ENCODE measurements around the gene FAAH.

The FAAH gene

GRCh38 chr1:46401964-46402626 is 8.0 kb downstream of the FAAH start:
- no peak overlapping the region for H3K27ac ChIP-seq (ENCODE audit: low read length)
- H3K27me3 ChIP-seq (ENCODE audit: control insufficient read depth, insufficient read depth, low read length) = no peaks in the 10 kb centered on the region
- no peaks in the 10 kb centered on the region for H3K36me3 ChIP-seq (ENCODE audit: control insufficient read depth, low read depth, low read length)
- H3K9ac ChIP-seq (ENCODE audit: low read length) = no peak overlapping the region
- no peak overlapping the region for H3K4me3 ChIP-seq (ENCODE audit: low read length)
- no peaks in the 10 kb centered on the region for H3K9me3 ChIP-seq (ENCODE audit: control insufficient read depth, low read depth, low read length)
- H3K4me1 ChIP-seq (ENCODE audit: control insufficient read depth, low read depth, low read length) = peaks cover 4% of the 10 kb centered on the region

GRCh38 chr1:46403916-46404315 is 9.8 kb downstream of the FAAH start:
- no peaks in the 10 kb centered on the region for H3K36me3 ChIP-seq (ENCODE audit: control insufficient read depth, low read depth, low read length)
- no peak overlapping the region for H3K9ac ChIP-seq (ENCODE audit: low read length)
- H3K27ac ChIP-seq (ENCODE audit: low read length) = no peak overlapping the region
- H3K4me1 ChIP-seq (ENCODE audit: control insufficient read depth, low read depth, low read length) = peaks cover 11% of the 10 kb centered on the region
- no peak overlapping the region for H3K4me3 ChIP-seq (ENCODE audit: low read length)
- no peaks in the 10 kb centered on the region for H3K27me3 ChIP-seq (ENCODE audit: control insufficient read depth, insufficient read depth, low read length)
- no peaks in the 10 kb centered on the region for H3K9me3 ChIP-seq (ENCODE audit: control insufficient read depth, low read depth, low read length)

- Histone ChIP-seq H3K4me3 (ENCODE audit: low read length) (no peak overlapping the region), H3K27ac (ENCODE audit: low read length) (no peak overlapping the region), H3K36me3 (ENCODE audit: control insufficient read depth, low read depth, low read length) (no peaks in the 10 kb centered on the region), H3K4me1 (ENCODE audit: control insufficient read depth, low read depth, low read length) (peaks cover 11% of the 10 kb centered on the region), H3K9ac (ENCODE audit: low read length) (no peak overlapping the region), H3K9me3 (ENCODE audit: control insufficient read depth, low read depth, low read length) (no peaks in the 10 kb centered on the region), H3K27me3 (ENCODE audit: control insufficient read depth, insufficient read depth, low read length) (no peaks in the 10 kb centered on the region)
These were observed 10.5 kb downstream of the FAAH start for GRCh38 chr1:46404482-46405196.

- Histone ChIP-seq H3K27ac (ENCODE audit: low read length) (no peak overlapping the region), H3K9me3 (ENCODE audit: control insufficient read depth, low read depth, low read length) (no peaks in the 10 kb centered on the region), H3K4me1 (ENCODE audit: control insufficient read depth, low read depth, low read length) (peaks cover 11% of the 10 kb centered on the region), H3K36me3 (ENCODE audit: control insufficient read depth, low read depth, low read length) (no peaks in the 10 kb centered on the region), H3K27me3 (ENCODE audit: control insufficient read depth, insufficient read depth, low read length) (no peaks in the 10 kb centered on the region), H3K9ac (ENCODE audit: low read length) (no peak overlapping the region), H3K4me3 (ENCODE audit: low read length) (no peak overlapping the region)
These were observed 11.1 kb downstream of the FAAH start for GRCh38 chr1:46405197-46405555.

- Histone ChIP-seq H3K9me3 (ENCODE audit: control insufficient read depth, low read depth, low read length) (no peaks in the 10 kb centered on the region), H3K27ac (ENCODE audit: low read length) (no peak overlapping the region), H3K27me3 (ENCODE audit: control insufficient read depth, insufficient read depth, low read length) (no peaks in the 10 kb centered on the region), H3K4me1 (ENCODE audit: control insufficient read depth, low read depth, low read length) (peaks cover 11% of the 10 kb centered on the region), H3K9ac (ENCODE audit: low read length) (no peak overlapping the region), H3K4me3 (ENCODE audit: low read length) (no peak overlapping the region), H3K36me3 (ENCODE audit: control insufficient read depth, low read depth, low read length) (no peaks in the 10 kb centered on the region)
These were observed 11.6 kb downstream of the FAAH start for GRCh38 chr1:46405724-46406123.

GRCh38 chr1:46406881-46407608 is 12.9 kb downstream of the FAAH start:
- no peaks in the 10 kb centered on the region for H3K9me3 ChIP-seq (ENCODE audit: control insufficient read depth, low read depth, low read length)
- peaks cover 11% of the 10 kb centered on the region for H3K4me1 ChIP-seq (ENCODE audit: control insufficient read depth, low read depth, low read length)
- no peaks in the 10 kb centered on the region for H3K27me3 ChIP-seq (ENCODE audit: control insufficient read depth, insufficient read depth, low read length)
- H3K9ac ChIP-seq (ENCODE audit: low read length) = peak overlapping the region; percentile 38
- H3K4me3 ChIP-seq (ENCODE audit: low read length) = peak overlapping the region; percentile 33
- H3K36me3 ChIP-seq (ENCODE audit: control insufficient read depth, low read depth, low read length) = no peaks in the 10 kb centered on the region
- H3K27ac ChIP-seq (ENCODE audit: low read length) = peak overlapping the region; percentile 38

- Histone ChIP-seq H3K9me3 (ENCODE audit: control insufficient read depth, low read depth, low read length) (no peaks in the 10 kb centered on the region), H3K4me1 (ENCODE audit: control insufficient read depth, low read depth, low read length) (peaks cover 11% of the 10 kb centered on the region), H3K27ac (ENCODE audit: low read length) (no peak overlapping the region), H3K9ac (ENCODE audit: low read length) (no peak overlapping the region), H3K27me3 (ENCODE audit: control insufficient read depth, insufficient read depth, low read length) (no peaks in the 10 kb centered on the region), H3K36me3 (ENCODE audit: control insufficient read depth, low read depth, low read length) (peaks cover 2% of the 10 kb centered on the region), H3K4me3 (ENCODE audit: low read length) (no peak overlapping the region)
These were observed 13.5 kb downstream of the FAAH start for GRCh38 chr1:46407636-46408035.

- Histone ChIP-seq H3K4me1 (ENCODE audit: control insufficient read depth, low read depth, low read length) (peaks cover 11% of the 10 kb centered on the region), H3K27me3 (ENCODE audit: control insufficient read depth, insufficient read depth, low read length) (no peaks in the 10 kb centered on the region), H3K4me3 (ENCODE audit: low read length) (no peak overlapping the region), H3K9me3 (ENCODE audit: control insufficient read depth, low read depth, low read length) (no peaks in the 10 kb centered on the region), H3K36me3 (ENCODE audit: control insufficient read depth, low read depth, low read length) (peaks cover 2% of the 10 kb centered on the region), H3K9ac (ENCODE audit: low read length) (no peak overlapping the region), H3K27ac (ENCODE audit: low read length) (no peak overlapping the region)
These were observed 14.4 kb downstream of the FAAH start for GRCh38 chr1:46408356-46409062.

GRCh38 chr1:46409063-46409372 is 14.9 kb downstream of the FAAH start:
- H3K27ac ChIP-seq (ENCODE audit: low read length) = no peak overlapping the region
- H3K4me1 ChIP-seq (ENCODE audit: control insufficient read depth, low read depth, low read length) = peaks cover 11% of the 10 kb centered on the region
- peaks cover 2% of the 10 kb centered on the region for H3K36me3 ChIP-seq (ENCODE audit: control insufficient read depth, low read depth, low read length)
- no peaks in the 10 kb centered on the region for H3K27me3 ChIP-seq (ENCODE audit: control insufficient read depth, insufficient read depth, low read length)
- H3K4me3 ChIP-seq (ENCODE audit: low read length) = no peak overlapping the region
- no peak overlapping the region for H3K9ac ChIP-seq (ENCODE audit: low read length)
- no peaks in the 10 kb centered on the region for H3K9me3 ChIP-seq (ENCODE audit: control insufficient read depth, low read depth, low read length)

- Histone ChIP-seq H3K36me3 (ENCODE audit: control insufficient read depth, low read depth, low read length) (peaks cover 2% of the 10 kb centered on the region), H3K27ac (ENCODE audit: low read length) (no peak overlapping the region), H3K9ac (ENCODE audit: low read length) (no peak overlapping the region), H3K27me3 (ENCODE audit: control insufficient read depth, insufficient read depth, low read length) (no peaks in the 10 kb centered on the region), H3K4me3 (ENCODE audit: low read length) (no peak overlapping the region), H3K9me3 (ENCODE audit: control insufficient read depth, low read depth, low read length) (no peaks in the 10 kb centered on the region), H3K4me1 (ENCODE audit: control insufficient read depth, low read depth, low read length) (peaks cover 11% of the 10 kb centered on the region)
These were observed 16.3 kb downstream of the FAAH start for GRCh38 chr1:46410156-46411009.

GRCh38 chr1:46411010-46411405 is 16.9 kb downstream of the FAAH start:
- Histone ChIP-seq H3K4me3 (ENCODE audit: low read length) (no peak overlapping the region), H3K27me3 (ENCODE audit: control insufficient read depth, insufficient read depth, low read length) (no peaks in the 10 kb centered on the region), H3K27ac (ENCODE audit: low read length) (no peak overlapping the region), H3K9me3 (ENCODE audit: control insufficient read depth, low read depth, low read length) (no peaks in the 10 kb centered on the region), H3K9ac (ENCODE audit: low read length) (no peak overlapping the region), H3K4me1 (ENCODE audit: control insufficient read depth, low read depth, low read length) (peaks cover 11% of the 10 kb centered on the region), H3K36me3 (ENCODE audit: control insufficient read depth, low read depth, low read length) (peaks cover 2% of the 10 kb centered on the region)

All from iPS-18a (cell line).